ENCODE data around the gene SMPDL3B. TPM values are rescaled to one million over a fixed set of nuclear protein-coding genes. Genes with fewer than 3 reads are reported as not detected.

The SMPDL3B gene
- total RNA-seq, 1 experiment from 2014 or later, result 11.7 TPM

- no TSS peak for BruUV-seq (replicated peaks)
- Mint-ChIP-seq H3K4me1 (ENCODE audit: low read depth, unreplicated experiment) (no peaks in the 10 kb centered on the region), H3K4me3 (ENCODE audit: unreplicated experiment) (no peak overlapping the region), H3K27ac (ENCODE audit: unreplicated experiment) (no peak overlapping the region), H3K9me3 (ENCODE audit: unreplicated experiment) (no peaks in the 10 kb centered on the region), H3K36me3 (ENCODE audit: insufficient read depth, unreplicated experiment) (peaks cover 8% of the 10 kb centered on the region), H3K27me3 (ENCODE audit: insufficient read depth, unreplicated experiment) (no peaks in the 10 kb centered on the region)
- TF ChIP-seq, protein P1, sequence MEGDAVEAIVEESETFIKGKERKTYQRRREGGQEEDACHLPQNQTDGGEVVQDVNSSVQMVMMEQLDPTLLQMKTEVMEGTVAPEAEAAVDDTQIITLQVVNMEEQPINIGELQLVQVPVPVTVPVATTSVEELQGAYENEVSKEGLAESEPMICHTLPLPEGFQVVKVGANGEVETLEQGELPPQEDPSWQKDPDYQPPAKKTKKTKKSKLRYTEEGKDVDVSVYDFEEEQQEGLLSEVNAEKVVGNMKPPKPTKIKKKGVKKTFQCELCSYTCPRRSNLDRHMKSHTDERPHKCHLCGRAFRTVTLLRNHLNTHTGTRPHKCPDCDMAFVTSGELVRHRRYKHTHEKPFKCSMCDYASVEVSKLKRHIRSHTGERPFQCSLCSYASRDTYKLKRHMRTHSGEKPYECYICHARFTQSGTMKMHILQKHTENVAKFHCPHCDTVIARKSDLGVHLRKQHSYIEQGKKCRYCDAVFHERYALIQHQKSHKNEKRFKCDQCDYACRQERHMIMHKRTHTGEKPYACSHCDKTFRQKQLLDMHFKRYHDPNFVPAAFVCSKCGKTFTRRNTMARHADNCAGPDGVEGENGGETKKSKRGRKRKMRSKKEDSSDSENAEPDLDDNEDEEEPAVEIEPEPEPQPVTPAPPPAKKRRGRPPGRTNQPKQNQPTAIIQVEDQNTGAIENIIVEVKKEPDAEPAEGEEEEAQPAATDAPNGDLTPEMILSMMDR (IDR thresholded peaks at IDR 0.05; ENCODE audit: insufficient read depth in 1 of 2, low read depth in 1 of 2, low read length in 1 of 2, severe bottlenecking in 1 of 2, unreplicated experiment in 1 of 2), result no peak
- H3K4me1 ChIP-seq, result no peaks in the 10 kb centered on the region
- ChIA-PET CTCF (interaction anchor here (0.6 to 0.9 kb wide), 2 partner anchors 12 to 29 kb away, joined by 3 read pairs; no protein-coding TSS in a partner anchor), POLR2A (no interaction called here)
- intact Hi-C loops (cut with micrococcal nuclease; ENCODE audit: unreplicated experiment), result no loop called here
- H3K36me3 ChIP-seq (ENCODE audit: control insufficient read depth, insufficient read depth, low read length), result no peaks in the 10 kb centered on the region
- no peaks in the 10 kb centered on the region for H3K27me3 ChIP-seq (replicated peaks; ENCODE audit: control insufficient read depth, insufficient read depth, low read length)
- H3K4me3 ChIP-seq (ENCODE audit: low read depth, low read length), result no peak overlapping the region
- H3K9me3 ChIP-seq, result no peaks in the 10 kb centered on the region
- DNase-seq, result no peak
Observed at GRCh38 chr1:27968692-27969091, 33.9 kb downstream of the SMPDL3B start.

GRCh38 chr1:27970401-27970800, 35.6 kb downstream of the SMPDL3B start:
- peaks cover 8% of the 10 kb centered on the region for H3K36me3 Mint-ChIP-seq (ENCODE audit: insufficient read depth, unreplicated experiment)
- no peak overlapping the region for H3K4me3 ChIP-seq (ENCODE audit: low read depth, low read length)
- no peaks in the 10 kb centered on the region for H3K4me1 ChIP-seq
- H3K9me3 ChIP-seq, result no peaks in the 10 kb centered on the region
- BruUV-seq (replicated peaks), result no TSS peak
- POLR2A ChIA-PET, result no interaction called here
- no peak for DNase-seq
- CTCF ChIA-PET, result no interaction called here
- no peaks in the 10 kb centered on the region for H3K36me3 ChIP-seq (ENCODE audit: control insufficient read depth, insufficient read depth, low read length)
- no peaks in the 10 kb centered on the region for H3K4me1 Mint-ChIP-seq (ENCODE audit: low read depth, unreplicated experiment)
- TF ChIP-seq, protein P1 (IDR thresholded peaks at IDR 0.05; ENCODE audit: insufficient read depth in 1 of 2, low read depth in 1 of 2, low read length in 1 of 2, severe bottlenecking in 1 of 2, unreplicated experiment in 1 of 2), result no peak
- no peaks in the 10 kb centered on the region for H3K27me3 ChIP-seq (replicated peaks; ENCODE audit: control insufficient read depth, insufficient read depth, low read length)
- no peaks in the 10 kb centered on the region for H3K27me3 Mint-ChIP-seq (ENCODE audit: insufficient read depth, unreplicated experiment)
- H3K9me3 Mint-ChIP-seq (ENCODE audit: unreplicated experiment), result no peaks in the 10 kb centered on the region
- intact Hi-C loops (cut with micrococcal nuclease; ENCODE audit: unreplicated experiment), result no loop called here
- no peak overlapping the region for H3K27ac Mint-ChIP-seq (ENCODE audit: unreplicated experiment)
- H3K4me3 Mint-ChIP-seq (ENCODE audit: unreplicated experiment), result no peak overlapping the region

GRCh38 chr1:27971674-27972073, 36.9 kb downstream of the SMPDL3B start:
- H3K27ac Mint-ChIP-seq (ENCODE audit: unreplicated experiment), result no peak overlapping the region
- H3K36me3 Mint-ChIP-seq (ENCODE audit: insufficient read depth, unreplicated experiment), result peaks cover 5% of the 10 kb centered on the region
- intact Hi-C loops (cut with micrococcal nuclease; ENCODE audit: unreplicated experiment), result no loop called here
- no TSS peak for BruUV-seq (replicated peaks)
- Histone ChIP-seq H3K9me3 (no peaks in the 10 kb centered on the region), H3K36me3 (ENCODE audit: control insufficient read depth, insufficient read depth, low read length) (no peaks in the 10 kb centered on the region), H3K4me3 (ENCODE audit: low read depth, low read length) (no peak overlapping the region), H3K4me1 (no peaks in the 10 kb centered on the region), H3K27me3 (replicated peaks; ENCODE audit: control insufficient read depth, insufficient read depth, low read length) (no peaks in the 10 kb centered on the region)
- CTCF ChIA-PET, result no interaction called here
- no peaks in the 10 kb centered on the region for H3K9me3 Mint-ChIP-seq (ENCODE audit: unreplicated experiment)
- H3K27me3 Mint-ChIP-seq (ENCODE audit: insufficient read depth, unreplicated experiment), result no peaks in the 10 kb centered on the region
- H3K4me3 Mint-ChIP-seq (ENCODE audit: unreplicated experiment), result no peak overlapping the region
- TF ChIP-seq, protein P1 (IDR thresholded peaks at IDR 0.05; ENCODE audit: insufficient read depth in 1 of 2, low read depth in 1 of 2, low read length in 1 of 2, severe bottlenecking in 1 of 2, unreplicated experiment in 1 of 2), result no peak
- POLR2A ChIA-PET, result no interaction called here
- H3K4me1 Mint-ChIP-seq (ENCODE audit: low read depth, unreplicated experiment), result no peaks in the 10 kb centered on the region
- no peak for DNase-seq
